Stimulated activated CD4-positive, alpha-beta T cell treated with anti-CD3 and anti-CD28 coated beads, Interleukin-12 subunit alpha, Interleukin-12 subunit beta, amount 100 ng/mL, for 24 hours (primary cell): ENCODE results near the gene PTPRD.

Experiments
- DNase-seq, 2 experiments: peaks; one replicate each; pipeline ENCODE4 v3.0.0-alpha.2; 2020; ENCODE audit warnings: low read depth in 2 of 2

The PTPRD gene

GRCh38 chr9:9754186-9754585 is 858.6 kb downstream of the PTPRD start:
- DNase-seq = no peak

DNA sequence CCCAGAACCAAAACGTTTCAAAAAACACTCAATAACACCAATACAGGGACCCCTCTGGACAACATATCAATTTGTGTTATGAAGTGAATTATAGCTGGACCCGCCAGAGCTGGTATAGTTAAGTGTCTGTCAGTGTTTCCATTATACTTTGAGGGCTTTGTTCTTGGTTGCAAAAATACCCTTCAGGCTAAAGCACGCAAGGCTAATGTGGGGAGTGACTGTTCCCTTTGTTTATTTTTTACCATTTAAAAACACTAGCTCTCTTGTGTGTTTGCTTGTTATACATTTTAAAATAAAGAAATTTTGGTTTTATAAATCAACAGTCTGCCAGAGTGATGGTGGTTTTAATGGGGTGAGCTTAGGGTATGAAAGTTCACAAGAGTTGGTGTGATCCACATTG is 859.5 kb downstream of the PTPRD start:
- DNase-seq = no peak

DNA sequence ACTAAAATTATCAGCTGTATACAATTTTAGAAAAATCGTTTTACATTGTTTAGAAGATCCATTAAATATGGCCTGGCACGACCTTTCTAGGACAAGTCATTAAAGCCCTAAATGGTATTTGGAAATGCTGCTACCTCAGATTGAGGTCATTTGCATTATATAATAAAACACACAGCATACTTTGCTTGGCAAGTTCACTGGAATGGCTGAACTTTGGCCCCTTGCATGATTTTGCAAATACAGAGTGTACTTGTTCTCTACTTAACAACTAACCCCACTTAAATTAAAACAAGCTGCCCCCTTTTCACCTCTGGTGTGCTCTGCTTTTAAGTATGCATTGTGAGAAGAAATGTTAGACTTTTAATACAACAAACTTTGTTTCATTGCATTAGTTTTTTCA is 860.1 kb downstream of the PTPRD start:
- no peak for DNase-seq

DNA sequence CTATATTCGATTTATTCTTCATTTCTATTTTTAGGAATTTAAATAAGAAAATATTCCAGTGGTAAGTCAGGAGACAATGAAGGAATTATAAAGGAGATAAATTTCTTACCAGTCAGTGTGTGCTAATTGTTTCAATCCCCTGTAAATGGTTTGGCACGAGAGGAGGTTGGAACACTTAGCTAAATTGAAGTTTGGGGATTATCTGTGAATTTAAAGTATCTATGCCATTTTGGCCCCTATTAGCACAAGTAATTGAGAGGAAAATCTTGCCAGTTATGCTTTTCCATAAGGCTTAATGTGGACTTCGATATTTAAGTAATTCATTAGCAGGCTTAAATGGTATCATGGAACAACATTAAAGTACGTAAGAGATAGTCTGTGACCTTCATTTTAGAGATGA is 860.8 kb downstream of the PTPRD start:
- DNase-seq = no peak

GRCh38 chr9:9750719-9751118 is 862.1 kb downstream of the PTPRD start:
- DNase-seq = no peak

DNA sequence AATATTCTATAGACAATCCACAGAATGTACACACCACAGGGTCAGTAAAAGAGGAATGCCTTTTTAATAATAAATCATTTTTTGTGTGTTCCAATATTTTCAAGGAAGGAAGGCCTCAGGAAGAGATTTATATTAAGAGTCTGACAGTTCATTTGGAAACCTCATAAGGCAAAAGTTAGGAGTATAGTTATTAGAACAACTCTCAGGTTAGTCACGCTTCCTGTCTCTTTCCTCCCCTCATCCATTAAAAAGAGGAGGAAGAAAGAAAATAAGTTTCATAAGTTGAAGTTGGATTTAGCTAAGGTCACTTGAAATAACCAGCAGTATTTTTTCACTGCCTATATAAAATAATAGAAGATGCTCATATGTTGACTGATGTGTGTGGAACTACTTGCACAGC is 863.2 kb downstream of the PTPRD start:
- no peak for DNase-seq

DNA sequence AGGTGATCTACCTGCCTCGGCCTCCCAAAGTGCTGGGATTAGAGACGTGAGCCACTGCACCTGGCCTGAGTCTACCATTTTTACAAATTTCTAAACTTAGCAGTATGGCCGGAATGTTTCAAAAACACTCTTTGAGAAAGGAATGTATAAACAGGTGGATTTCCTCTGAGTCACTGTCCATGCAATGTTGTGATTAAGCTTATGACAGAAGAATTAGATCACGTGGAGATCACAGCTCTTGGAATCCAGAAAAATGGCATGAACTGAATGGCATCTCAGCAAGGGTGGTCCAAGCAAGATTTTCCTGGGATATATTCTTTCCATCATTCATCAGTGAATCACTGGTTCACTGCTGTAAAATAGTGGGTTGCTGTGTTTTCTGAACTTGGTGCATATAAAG is 865.0 kb downstream of the PTPRD start:
- DNase-seq = no peak

DNA sequence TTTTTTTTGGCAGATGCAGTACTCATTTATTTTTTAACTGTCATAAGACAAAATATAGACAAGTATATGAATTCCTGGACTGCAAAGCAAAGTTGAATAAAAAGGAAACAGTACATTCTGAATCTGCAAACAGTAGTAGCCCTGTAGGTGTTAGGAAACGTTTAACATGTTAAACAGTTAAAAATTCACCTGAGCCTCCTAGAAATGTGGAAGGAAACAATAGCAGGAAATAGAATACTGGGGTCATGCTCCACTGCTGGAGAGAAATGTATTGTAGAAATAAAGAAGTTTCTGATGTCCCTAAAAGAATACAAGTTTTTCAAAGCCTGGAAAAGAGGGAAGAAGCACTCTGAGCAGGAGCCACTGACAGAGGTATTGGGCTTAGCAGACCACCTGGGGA is 866.0 kb downstream of the PTPRD start:
- DNase-seq = no peak

DNA sequence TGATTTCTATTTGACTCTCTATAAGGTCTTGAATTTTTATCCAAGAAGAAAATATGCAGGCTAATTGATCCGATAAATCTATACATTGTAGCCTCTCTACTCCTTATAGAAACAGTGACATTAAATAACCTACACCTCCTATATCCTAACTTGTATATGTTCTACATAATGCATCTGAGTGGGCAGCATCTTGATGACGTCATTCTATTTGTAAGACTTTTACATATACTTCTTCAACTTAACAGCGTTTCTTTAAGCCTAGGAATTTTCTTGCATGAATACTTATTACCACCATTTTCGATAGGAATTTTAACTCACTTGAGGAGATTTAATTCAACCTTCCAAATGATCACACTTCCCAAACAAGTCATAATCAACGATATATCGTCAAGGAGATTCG is 869.0 kb downstream of the PTPRD start:
- no peak for DNase-seq

- no peak for DNase-seq
Observed at GRCh38 chr9:9730174-9730573, 882.6 kb downstream of the PTPRD start.

DNA sequence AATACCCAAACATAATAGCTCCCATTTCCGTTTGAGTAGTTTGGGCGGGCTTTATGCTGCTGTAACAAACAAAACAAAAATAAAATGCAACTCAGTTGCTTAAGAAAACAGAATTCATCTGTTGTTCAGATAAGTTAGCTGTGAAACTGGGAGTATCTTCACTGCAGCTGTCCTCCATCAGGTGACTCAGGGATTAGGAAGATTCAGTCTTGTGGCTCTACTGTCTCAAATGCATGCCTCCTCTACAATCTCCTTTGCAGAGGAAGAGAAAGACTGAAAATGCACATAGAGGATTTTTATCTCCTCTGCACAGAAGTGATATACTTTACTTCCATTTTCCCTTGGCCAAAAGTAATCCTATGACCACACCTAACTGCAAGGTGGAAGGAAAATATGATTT is 883.7 kb downstream of the PTPRD start:
- no peak for DNase-seq

DNA sequence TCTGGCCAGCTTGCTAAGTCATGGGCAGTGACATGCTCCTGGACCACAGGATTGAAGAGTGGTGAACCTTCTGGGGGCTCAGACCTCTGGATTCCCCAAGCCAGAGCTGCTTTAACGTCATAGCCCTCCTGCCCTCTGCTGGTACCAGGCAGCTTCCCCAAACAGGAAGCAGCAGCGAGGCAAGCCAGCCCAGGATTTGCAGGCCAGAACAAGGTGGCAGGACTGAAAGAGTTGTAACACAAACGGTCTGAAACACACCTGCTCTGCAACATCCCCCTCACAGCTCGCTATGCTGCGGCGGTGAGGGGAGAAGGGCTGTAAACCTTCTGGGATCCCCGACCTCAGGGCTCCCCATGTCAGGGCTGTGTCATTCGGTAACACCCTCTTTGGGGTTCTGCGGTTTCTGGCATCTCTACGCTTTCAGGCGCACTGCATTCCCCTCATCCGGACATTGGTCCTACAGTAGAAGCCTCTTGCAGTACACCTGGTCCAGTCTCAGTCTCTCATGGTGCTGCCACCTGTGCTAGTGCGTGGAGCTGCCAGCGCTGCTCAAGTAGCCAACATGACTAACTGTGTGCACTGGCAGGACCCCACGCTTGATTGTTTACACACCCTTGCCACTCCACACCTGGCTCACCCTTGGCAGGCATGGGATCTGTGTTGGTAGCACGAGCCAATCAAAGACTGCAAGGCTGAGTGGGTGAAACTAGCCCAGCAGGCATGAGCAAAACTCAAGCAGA is 893.3 kb downstream of the PTPRD start:
- DNase-seq = no peak

GRCh38 chr9:9718691-9719090 is 894.1 kb downstream of the PTPRD start:
- no peak for DNase-seq

DNA sequence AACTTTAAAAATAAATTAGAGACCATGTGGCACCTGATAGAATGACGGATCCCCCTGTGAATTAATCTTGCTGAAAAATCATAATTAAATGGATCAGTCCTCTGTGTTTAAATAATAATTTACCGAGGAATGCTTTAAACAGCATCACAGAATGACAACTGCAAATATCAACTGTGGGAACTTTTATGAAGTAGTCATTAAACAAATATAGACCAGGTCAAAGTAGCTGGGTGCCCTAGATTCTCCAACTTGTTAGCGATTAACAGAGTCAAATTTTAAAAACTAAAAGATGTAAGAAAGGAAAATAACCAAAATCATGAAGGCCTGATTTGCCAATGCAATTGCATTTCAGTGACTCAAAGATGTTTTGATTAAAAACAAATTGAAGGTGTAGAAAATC is 933.4 kb downstream of the PTPRD start:
- DNase-seq = no peak

GRCh38 chr9:9674461-9674860 is 938.3 kb downstream of the PTPRD start:
- DNase-seq = no peak

GRCh38 chr9:9670454-9670853 is 942.3 kb downstream of the PTPRD start:
- no peak for DNase-seq

GRCh38 chr9:9645006-9645405 is 967.8 kb downstream of the PTPRD start:
- DNase-seq = no peak

DNA sequence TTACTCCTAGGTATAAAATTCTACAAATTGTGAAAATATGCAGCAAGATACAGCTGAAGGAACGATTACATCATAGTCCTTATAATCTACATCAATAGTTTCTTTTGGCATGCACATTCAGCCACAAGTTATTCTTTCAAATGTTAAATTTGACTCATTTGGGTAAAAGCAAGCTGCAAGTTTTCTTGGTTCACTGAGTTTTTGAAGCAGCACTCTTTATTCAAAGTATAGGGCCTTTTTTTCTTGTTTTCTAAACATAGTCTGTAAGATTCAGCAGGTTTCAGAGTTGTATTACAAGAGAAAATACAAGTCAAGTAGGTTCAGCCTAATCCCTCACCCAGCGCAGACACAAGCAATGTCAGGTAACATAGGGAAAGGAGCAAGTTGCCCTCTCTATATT is 981.5 kb downstream of the PTPRD start:
- no peak for DNase-seq

GRCh38 chr9:9625248-9625647 is 987.6 kb downstream of the PTPRD start:
- DNase-seq = no peak

DNA sequence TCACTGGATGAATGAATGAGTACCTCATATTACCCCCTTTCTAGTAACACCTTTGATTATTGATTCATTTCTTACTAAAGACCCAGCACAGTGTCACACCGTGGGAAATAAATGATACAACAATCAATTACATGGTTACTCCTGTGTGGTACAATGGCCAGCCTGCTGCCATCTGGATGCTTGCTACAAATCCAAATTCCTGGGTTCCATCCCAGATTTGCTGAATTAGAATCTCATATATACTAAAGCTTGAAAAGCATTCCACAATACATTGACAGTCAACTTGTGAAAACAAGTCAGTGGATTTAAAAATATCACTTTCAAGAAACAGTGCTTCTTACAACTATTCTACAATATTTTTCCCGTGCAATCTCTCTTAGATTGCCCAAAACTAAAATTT is 989.3 kb downstream of the PTPRD start:
- DNase-seq = no peak

GRCh38 chr9:9621355-9621940 is 991.4 kb downstream of the PTPRD start:
- DNase-seq = no peak

GRCh38 chr9:9620736-9621135 is 992.1 kb downstream of the PTPRD start:
- no peak for DNase-seq

- DNase-seq = no peak
Observed at GRCh38 chr9:9615086-9615485, 997.7 kb downstream of the PTPRD start.

- no peak for DNase-seq
Observed at GRCh38 chr9:9614607-9615006, 998.2 kb downstream of the PTPRD start.
